Ectodermal cell (in vitro differentiated cells): Measurements from ENCODE around the gene SLC12A2.

Experiments
- H3K27ac ChIP-seq: 2 replicates; pipeline ENCODE4 v1.7.0; 2013; ENCODE audit warnings: mild to moderate bottlenecking, low read depth, low read length; ENCODE audit not compliant: insufficient read depth, poor library complexity, severe bottlenecking
- H3K27me3 ChIP-seq: 2 replicates; pipeline ENCODE4 v1.7.0; 2013; ENCODE audit warnings: mild to moderate bottlenecking, low read length; ENCODE audit not compliant: insufficient read depth, control insufficient read depth, poor library complexity, severe bottlenecking
- H3K36me3 ChIP-seq: one replicate; pipeline ENCODE4 v1.7.0; 2013; ENCODE audit warnings: low read length; ENCODE audit not compliant: control insufficient read depth, insufficient read depth
- H3K4me1 ChIP-seq: one replicate; pipeline ENCODE4 v1.7.0; 2013; ENCODE audit warnings: low read length; ENCODE audit not compliant: control insufficient read depth, insufficient read depth
- H3K4me3 ChIP-seq: 2 replicates; pipeline ENCODE4 v1.7.0; 2013; ENCODE audit warnings: low read depth, low read length, control low read depth; ENCODE audit not compliant: insufficient read depth
- H3K9me3 ChIP-seq: 2 replicates; pipeline ENCODE4 v1.7.0; 2013; ENCODE audit warnings: mild to moderate bottlenecking, low read length, moderate library complexity; ENCODE audit not compliant: control insufficient read depth
- WGBS, 2 experiments: methylation state at CpG; one replicate each; pipeline ENCODE4 v1.1.7; 2013; ENCODE audit warnings: missing lambda C conversion rate in 2 of 2; 5-methylcytosine and 5-hydroxymethylcytosine counted together

The SLC12A2 gene

DNA sequence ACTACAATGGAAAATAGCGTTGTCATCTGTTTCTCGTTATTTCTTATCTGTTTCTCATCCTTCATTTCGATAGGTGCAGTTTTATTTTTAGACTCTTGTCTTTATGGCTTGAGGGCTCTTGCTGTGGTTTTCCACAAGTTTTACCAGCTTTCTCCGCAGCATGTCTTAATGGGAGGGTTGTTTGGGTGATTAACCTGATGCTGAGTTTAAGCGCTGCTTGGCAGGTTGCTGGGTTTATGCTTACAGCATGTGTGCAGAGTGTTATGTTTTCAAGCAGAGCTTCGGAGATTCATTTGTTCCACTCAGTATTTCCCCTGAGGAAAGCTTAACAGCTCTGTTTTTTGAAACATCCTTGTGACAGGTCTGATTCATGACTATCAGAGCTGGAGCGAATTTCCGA lies 154.0 kb downstream of the SLC12A2 start:
- no peaks in the 10 kb centered on the region for H3K9me3 ChIP-seq
- H3K4me3 ChIP-seq, result no peak overlapping the region
- no peaks in the 10 kb centered on the region for H3K36me3 ChIP-seq
- no peaks in the 10 kb centered on the region for H3K27me3 ChIP-seq
- H3K4me1 ChIP-seq, result no peaks in the 10 kb centered on the region
- WGBS, 2 experiments, result 94 to 98% methylated on average over 8 of the region's 8 CpGs
- H3K27ac ChIP-seq, result no peak overlapping the region
